Colonic mucosa (tissue), 4 donors: ENCODE data around the gene KCNJ5. TPM values are rescaled to one million over a fixed set of nuclear protein-coding genes. Genes with fewer than 3 reads are reported as not detected.

Experiments used
- DNase-seq: peaks from one replicate; pipeline ENCODE4 v3.0.0-alpha.2; 2020
- H3K27ac ChIP-seq: fragments of 200-600 bp; one replicate; pipeline ENCODE4 v1.8.0; 2021
- H3K27me3 ChIP-seq: fragments of 200-600 bp; one replicate; pipeline ENCODE4 v1.8.0; 2021
- H3K36me3 ChIP-seq: fragments of 200-600 bp; one replicate; pipeline ENCODE4 v1.8.0; 2021
- H3K4me1 ChIP-seq: fragments of 200-600 bp; one replicate; pipeline ENCODE4 v1.8.0; 2021; ENCODE audit warnings: mild to moderate bottlenecking
- H3K4me3 ChIP-seq: fragments of 200-600 bp; one replicate; pipeline ENCODE4 v1.8.0; 2021
- H3K9ac ChIP-seq, 2 donors: one replicate each; pipeline ENCODE4 v1.7.0; 2013; ENCODE audit warnings: control low read depth in 2 of 2, low read depth in 2 of 2, low read length in 2 of 2
- H3K9me3 ChIP-seq: fragments of 200-600 bp; one replicate; pipeline ENCODE4 v1.8.0; 2021
- CTCF ChIP-seq: fragments of 200-600 bp; IDR thresholded peaks from one replicate; pipeline ENCODE4 v1.8.0; 2022; ENCODE audit warnings: antibody characterized with exemption, mild to moderate bottlenecking
- intact Hi-C: fragments of 100-400 bp; cut with DNase I; formaldehyde crosslinking; loops from one replicate; pipeline ENCODE4 v1.14.1; 2022
- total RNA-seq, 2 donors: library from RNA; stranded (reverse); fragmentation: NEBNext Ultra II Directional in 1 of 2; extraction: Animal tissue kit (Norgen Biotek cat#: 25700) in 1 of 2; gene quantifications; one replicate each; pipeline ENCODE4 v1.2.1, GENCODE V29; 2021
- donor health status: healthy.
- donor health status: DM: no; HTN: no; CAD: no.
- donor health status: DM: no; HTN: no; CAD: no.

KCNJ5 gene
- total RNA-seq, 2 donors from 2014 or later, result 0.15 to 0.66 TPM

- H3K36me3 ChIP-seq, result no peaks in the 10 kb centered on the region
- TF ChIP-seq CTCF, result no peak
- no peaks in the 10 kb centered on the region for H3K4me1 ChIP-seq
- no peaks in the 10 kb centered on the region for H3K27me3 ChIP-seq
- no peak for DNase-seq
- no peak within 1 kb of the TSS for H3K27ac ChIP-seq
- no peak within 1 kb of the TSS for H3K9ac ChIP-seq
- H3K9me3 ChIP-seq, result no peaks in the 10 kb centered on the region
- no peak within 1 kb of the TSS for H3K4me3 ChIP-seq
- intact Hi-C loops, result no loop called here
Measured at GRCh38 chr11:128942817-128943427, 51.8 kb downstream of the KCNJ5 start, which contains the start of gene TP53AIP1. Gene TP53AIP1, minus strand, starts transcription at chr11:128942871. Its CDS starts 5,053 bp downstream, at chr11:128937818.

DNA sequence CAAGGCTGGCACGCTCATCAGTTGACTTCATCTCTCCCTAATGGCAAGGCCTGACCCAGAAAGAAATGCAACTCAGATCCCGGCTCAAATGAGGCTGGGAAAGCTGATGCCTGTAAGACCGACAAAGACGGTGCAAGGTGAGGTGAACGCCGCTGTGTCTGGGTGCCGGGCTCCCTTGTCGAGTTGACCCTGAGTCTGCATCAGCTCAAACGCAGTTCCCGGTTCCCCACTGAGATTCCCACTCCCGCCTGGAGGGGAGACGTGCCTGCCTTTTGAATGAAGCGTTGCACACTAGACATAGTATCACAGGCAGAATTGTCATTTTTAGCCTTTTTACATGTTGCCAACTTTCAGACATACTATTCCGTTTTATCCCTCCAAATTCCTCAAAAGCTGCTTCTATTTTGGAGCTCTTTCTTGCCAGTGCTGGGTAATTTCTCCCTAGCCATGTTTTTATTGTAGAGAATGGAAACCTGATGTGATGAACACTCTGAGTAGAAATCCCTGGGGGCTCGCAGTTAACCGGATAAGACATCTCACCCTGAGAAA is 52.3 kb downstream of the KCNJ5 start:
- H3K36me3 ChIP-seq, result no peaks in the 10 kb centered on the region
- H3K27ac ChIP-seq, result no peak overlapping the region
- no peaks in the 10 kb centered on the region for H3K9me3 ChIP-seq
- intact Hi-C loops, result no loop called here
- no peak overlapping the region for H3K4me3 ChIP-seq
- no peak for DNase-seq
- H3K9ac ChIP-seq, result no peak overlapping the region
- TF ChIP-seq CTCF, result no peak
- H3K27me3 ChIP-seq, result no peaks in the 10 kb centered on the region
- no peaks in the 10 kb centered on the region for H3K4me1 ChIP-seq

- H3K4me1 ChIP-seq, result no peaks in the 10 kb centered on the region
- H3K27me3 ChIP-seq, result no peaks in the 10 kb centered on the region
- intact Hi-C loops, result no loop called here
- H3K9ac ChIP-seq, result no peak overlapping the region
- no peaks in the 10 kb centered on the region for H3K9me3 ChIP-seq
- no peak for TF ChIP-seq CTCF
- H3K27ac ChIP-seq, result no peak overlapping the region
- no peak for DNase-seq
- no peak overlapping the region for H3K4me3 ChIP-seq
- H3K36me3 ChIP-seq, result no peaks in the 10 kb centered on the region
Measured at GRCh38 chr11:128946648-128947047, 55.5 kb downstream of the KCNJ5 start.

DNA sequence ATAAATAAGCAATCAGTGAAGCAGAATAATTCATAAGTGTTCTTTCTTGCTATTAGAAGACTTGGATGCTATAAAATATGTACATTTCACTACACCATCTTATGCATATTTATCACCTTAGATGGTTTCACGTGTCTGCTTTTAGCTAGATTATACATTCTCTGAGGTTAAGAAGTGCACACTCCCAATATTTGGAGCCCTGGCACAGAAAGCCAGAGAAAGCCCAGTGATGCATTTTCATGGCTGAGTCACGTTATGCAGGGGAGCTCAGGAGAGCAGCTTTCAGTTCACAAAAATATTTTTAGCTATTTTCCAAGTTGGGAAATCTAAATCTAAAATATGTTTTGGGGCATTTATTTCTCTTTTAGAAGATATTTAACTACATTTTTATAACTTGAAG is 56.6 kb downstream of the KCNJ5 start:
- Histone ChIP-seq H3K4me1 (no peaks in the 10 kb centered on the region), H3K36me3 (no peaks in the 10 kb centered on the region), H3K27me3 (no peaks in the 10 kb centered on the region), H3K9me3 (no peaks in the 10 kb centered on the region), H3K9ac (no peak overlapping the region), H3K27ac (no peak overlapping the region), H3K4me3 (no peak overlapping the region)
- intact Hi-C loops, result no loop called here
- DNase-seq, result no peak
- TF ChIP-seq CTCF, result no peak

- Histone ChIP-seq H3K4me3 (no peak overlapping the region), H3K4me1 (no peaks in the 10 kb centered on the region), H3K9ac (no peak overlapping the region), H3K27ac (no peak overlapping the region), H3K36me3 (no peaks in the 10 kb centered on the region), H3K27me3 (no peaks in the 10 kb centered on the region), H3K9me3 (no peaks in the 10 kb centered on the region)
- no peak for DNase-seq
- intact Hi-C loops, result no loop called here
- no peak for TF ChIP-seq CTCF
Measured at GRCh38 chr11:128948583-128948982, 57.4 kb downstream of the KCNJ5 start.
